ENCODE data around the gene KRT77. TPM values are rescaled to one million over a fixed set of nuclear protein-coding genes. Genes with fewer than 3 reads are reported as not detected.

The KRT77 gene
- polyA plus RNA-seq, 1 donor from 2014 or later: not detected

- Histone ChIP-seq H2AFZ (ENCODE audit: low read depth, low read length) (no peak overlapping the region), H3K27ac (ENCODE audit: low read length) (no peak overlapping the region), H3K4me3 (ENCODE audit: low read length) (no peak overlapping the region), H4K20me1 (ENCODE audit: insufficient read depth) (no peaks in the 10 kb centered on the region), H3F3A (ENCODE audit: insufficient read depth, low read length, poor library complexity, severe bottlenecking) (no peaks in the 10 kb centered on the region), H3K27me3 (ENCODE audit: insufficient read depth, low read depth, low read length) (no peaks in the 10 kb centered on the region), H3K4me2 (ENCODE audit: low read length) (no peak overlapping the region), H3K9me3 (ENCODE audit: low read length) (no peaks in the 10 kb centered on the region), H3K36me3 (ENCODE audit: insufficient read depth, low read length) (no peaks in the 10 kb centered on the region), H3K79me2 (replicated peaks; ENCODE audit: insufficient read depth, low read length) (no peaks in the 10 kb centered on the region), H3K9me2 (ENCODE audit: insufficient read depth, low read length) (no peaks in the 10 kb centered on the region), H3K9ac (ENCODE audit: low read length) (no peak overlapping the region)
- TF ChIP-seq POLR2AphosphoS5 (IDR thresholded peaks at IDR 0.05): no peak
- TF ChIP-seq, protein P1, sequence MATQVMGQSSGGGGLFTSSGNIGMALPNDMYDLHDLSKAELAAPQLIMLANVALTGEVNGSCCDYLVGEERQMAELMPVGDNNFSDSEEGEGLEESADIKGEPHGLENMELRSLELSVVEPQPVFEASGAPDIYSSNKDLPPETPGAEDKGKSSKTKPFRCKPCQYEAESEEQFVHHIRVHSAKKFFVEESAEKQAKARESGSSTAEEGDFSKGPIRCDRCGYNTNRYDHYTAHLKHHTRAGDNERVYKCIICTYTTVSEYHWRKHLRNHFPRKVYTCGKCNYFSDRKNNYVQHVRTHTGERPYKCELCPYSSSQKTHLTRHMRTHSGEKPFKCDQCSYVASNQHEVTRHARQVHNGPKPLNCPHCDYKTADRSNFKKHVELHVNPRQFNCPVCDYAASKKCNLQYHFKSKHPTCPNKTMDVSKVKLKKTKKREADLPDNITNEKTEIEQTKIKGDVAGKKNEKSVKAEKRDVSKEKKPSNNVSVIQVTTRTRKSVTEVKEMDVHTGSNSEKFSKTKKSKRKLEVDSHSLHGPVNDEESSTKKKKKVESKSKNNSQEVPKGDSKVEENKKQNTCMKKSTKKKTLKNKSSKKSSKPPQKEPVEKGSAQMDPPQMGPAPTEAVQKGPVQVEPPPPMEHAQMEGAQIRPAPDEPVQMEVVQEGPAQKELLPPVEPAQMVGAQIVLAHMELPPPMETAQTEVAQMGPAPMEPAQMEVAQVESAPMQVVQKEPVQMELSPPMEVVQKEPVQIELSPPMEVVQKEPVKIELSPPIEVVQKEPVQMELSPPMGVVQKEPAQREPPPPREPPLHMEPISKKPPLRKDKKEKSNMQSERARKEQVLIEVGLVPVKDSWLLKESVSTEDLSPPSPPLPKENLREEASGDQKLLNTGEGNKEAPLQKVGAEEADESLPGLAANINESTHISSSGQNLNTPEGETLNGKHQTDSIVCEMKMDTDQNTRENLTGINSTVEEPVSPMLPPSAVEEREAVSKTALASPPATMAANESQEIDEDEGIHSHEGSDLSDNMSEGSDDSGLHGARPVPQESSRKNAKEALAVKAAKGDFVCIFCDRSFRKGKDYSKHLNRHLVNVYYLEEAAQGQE (IDR thresholded peaks at IDR 0.05; ENCODE audit: borderline replicate concordance): no peak
- TF ChIP-seq, protein P2, sequence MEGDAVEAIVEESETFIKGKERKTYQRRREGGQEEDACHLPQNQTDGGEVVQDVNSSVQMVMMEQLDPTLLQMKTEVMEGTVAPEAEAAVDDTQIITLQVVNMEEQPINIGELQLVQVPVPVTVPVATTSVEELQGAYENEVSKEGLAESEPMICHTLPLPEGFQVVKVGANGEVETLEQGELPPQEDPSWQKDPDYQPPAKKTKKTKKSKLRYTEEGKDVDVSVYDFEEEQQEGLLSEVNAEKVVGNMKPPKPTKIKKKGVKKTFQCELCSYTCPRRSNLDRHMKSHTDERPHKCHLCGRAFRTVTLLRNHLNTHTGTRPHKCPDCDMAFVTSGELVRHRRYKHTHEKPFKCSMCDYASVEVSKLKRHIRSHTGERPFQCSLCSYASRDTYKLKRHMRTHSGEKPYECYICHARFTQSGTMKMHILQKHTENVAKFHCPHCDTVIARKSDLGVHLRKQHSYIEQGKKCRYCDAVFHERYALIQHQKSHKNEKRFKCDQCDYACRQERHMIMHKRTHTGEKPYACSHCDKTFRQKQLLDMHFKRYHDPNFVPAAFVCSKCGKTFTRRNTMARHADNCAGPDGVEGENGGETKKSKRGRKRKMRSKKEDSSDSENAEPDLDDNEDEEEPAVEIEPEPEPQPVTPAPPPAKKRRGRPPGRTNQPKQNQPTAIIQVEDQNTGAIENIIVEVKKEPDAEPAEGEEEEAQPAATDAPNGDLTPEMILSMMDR (IDR thresholded peaks at IDR 0.05; ENCODE audit: poor library complexity, severe bottlenecking): no peak
- TF ChIP-seq SMC3 (conservative IDR thresholded peaks at IDR 0.05; ENCODE audit: poor library complexity): no peak
- no peak for TF ChIP-seq MXI1 (conservative IDR thresholded peaks at IDR 0.05; ENCODE audit: poor library complexity, severe bottlenecking)
- no peak for TF ChIP-seq TAF1 (IDR thresholded peaks at IDR 0.05; ENCODE audit: low read depth)
- no peak for TF ChIP-seq RAD21 (conservative IDR thresholded peaks at IDR 0.05)
- no peak for TF ChIP-seq EP300 (conservative IDR thresholded peaks at IDR 0.05; ENCODE audit: poor library complexity, severe bottlenecking)
- TF ChIP-seq EZH2 (IDR thresholded peaks at IDR 0.05; ENCODE audit: borderline replicate concordance, insufficient read depth, low read length, poor library complexity, severe bottlenecking): no peak
Measured at GRCh38 chr12:52659951-52660350, 43.4 kb downstream of the KRT77 start.

- Histone ChIP-seq H3K27me3 (ENCODE audit: insufficient read depth, low read depth, low read length) (no peaks in the 10 kb centered on the region), H2AFZ (ENCODE audit: low read depth, low read length) (no peak overlapping the region), H3K4me2 (ENCODE audit: low read length) (no peak overlapping the region), H3K9me2 (ENCODE audit: insufficient read depth, low read length) (no peaks in the 10 kb centered on the region), H3K27ac (ENCODE audit: low read length) (no peak overlapping the region), H3F3A (ENCODE audit: insufficient read depth, low read length, poor library complexity, severe bottlenecking) (no peaks in the 10 kb centered on the region), H3K9ac (ENCODE audit: low read length) (no peak overlapping the region), H3K79me2 (replicated peaks; ENCODE audit: insufficient read depth, low read length) (no peaks in the 10 kb centered on the region), H3K36me3 (ENCODE audit: insufficient read depth, low read length) (no peaks in the 10 kb centered on the region), H3K9me3 (ENCODE audit: low read length) (no peaks in the 10 kb centered on the region), H3K4me3 (ENCODE audit: low read length) (no peak overlapping the region), H4K20me1 (ENCODE audit: insufficient read depth) (no peaks in the 10 kb centered on the region)
- TF ChIP-seq, protein P2 (IDR thresholded peaks at IDR 0.05; ENCODE audit: poor library complexity, severe bottlenecking): no peak
- TF ChIP-seq EP300 (conservative IDR thresholded peaks at IDR 0.05; ENCODE audit: poor library complexity, severe bottlenecking): no peak
- no peak for TF ChIP-seq RAD21 (conservative IDR thresholded peaks at IDR 0.05)
- TF ChIP-seq, protein P1 (IDR thresholded peaks at IDR 0.05; ENCODE audit: borderline replicate concordance): no peak
- no peak for TF ChIP-seq SMC3 (conservative IDR thresholded peaks at IDR 0.05; ENCODE audit: poor library complexity)
- TF ChIP-seq MXI1 (conservative IDR thresholded peaks at IDR 0.05; ENCODE audit: poor library complexity, severe bottlenecking): no peak
- no peak for TF ChIP-seq TAF1 (IDR thresholded peaks at IDR 0.05; ENCODE audit: low read depth)
- no peak for TF ChIP-seq EZH2 (IDR thresholded peaks at IDR 0.05; ENCODE audit: borderline replicate concordance, insufficient read depth, low read length, poor library complexity, severe bottlenecking)
- TF ChIP-seq POLR2AphosphoS5 (IDR thresholded peaks at IDR 0.05): no peak
Measured at GRCh38 chr12:52659395-52659794, 43.9 kb downstream of the KRT77 start.

All from neural cell (in vitro differentiated cells).